Tibial nerve (tissue), 3 donors: ENCODE results near the gene NUP93.

Experiments used
- CTCF ChIP-seq, 5 experiments: fragments of 200-600 bp in 3 of 5; fragments of 450-650 bp in 2 of 5; sonication (generic) in 3 of 5; IDR thresholded peaks; one replicate each; pipeline ENCODE4 v1.5.1; 2016 to 2019; ENCODE audit warnings: antibody characterized with exemption in 5 of 5, mild to moderate bottlenecking in 3 of 5, moderate library complexity in 2 of 5
- POLR2A ChIP-seq, 2 donors: fragments of 450-650 bp; IDR thresholded peaks; one replicate each; pipeline ENCODE4 v1.6.1; 2017; ENCODE audit warnings: antibody characterized with exemption in 2 of 2, mild to moderate bottlenecking in 2 of 2, moderate library complexity in 2 of 2

GRCh38 chr16:56726926-56727325, 3.0 kb upstream of the NUP93 start:
- TF ChIP-seq CTCF (IDR thresholded peaks at IDR 0.05) (no peak), POLR2A (IDR thresholded peaks at IDR 0.05) (no peak)
